Upper lobe of left lung (tissue), 6 donors: ENCODE data around the gene SCO1. TPM values are rescaled to one million over a fixed set of nuclear protein-coding genes. Genes with fewer than 3 reads are reported as not detected.

ENCODE experiments used
- ATAC-seq, 2 donors: fragments of 200-7000 bp; cut with Tn5 transposase; one replicate each; pipeline ENCODE4 v1.9.1; 2022; ENCODE audit warnings: mild to moderate bottlenecking in 2 of 2, moderate library complexity in 2 of 2; ENCODE audit not compliant: low FRiP score in 2 of 2
- DNase-seq, 2 donors: peaks; one replicate each; pipeline ENCODE4 v3.0.0-alpha.2; 2019 to 2020
- H3K27ac ChIP-seq, 4 donors: fragments of 200-600 bp; sonication (generic); one replicate each; pipeline ENCODE4 v1.5.1; 2016 to 2019
- H3K27me3 ChIP-seq, 4 donors: fragments of 200-600 bp; sonication (generic); one replicate each; pipeline ENCODE4 v1.5.1; 2017 to 2019
- H3K36me3 ChIP-seq, 4 donors: fragments of 200-600 bp; sonication (generic); one replicate each; pipeline ENCODE4 v1.5.1; 2016 to 2019
- H3K4me1 ChIP-seq, 4 donors: fragments of 200-600 bp; sonication (generic); one replicate each; pipeline ENCODE4 v1.5.1; 2018 to 2019
- H3K4me3 ChIP-seq, 4 donors: fragments of 200-600 bp; sonication (generic); one replicate each; pipeline ENCODE4 v1.5.1; 2017 to 2019; ENCODE audit warnings: mild to moderate bottlenecking in 2 of 4, moderate library complexity in 1 of 4
- H3K9me3 ChIP-seq, 4 donors: fragments of 200-600 bp; sonication (generic); one replicate each; pipeline ENCODE4 v1.5.1; 2018 to 2019
- EP300 ChIP-seq, 4 donors: sonication (generic); formaldehyde crosslinking; IDR thresholded peaks; one replicate each; pipeline ENCODE4 v1.5.1; 2017; ENCODE audit warnings: antibody characterized with exemption in 4 of 4, control low read depth in 2 of 4
- POLR2A ChIP-seq, 4 donors: fragments of 450-650 bp; IDR thresholded peaks; one replicate each; pipeline ENCODE4 v1.5.1; 2016 to 2017; ENCODE audit warnings: antibody characterized with exemption in 4 of 4, mild to moderate bottlenecking in 2 of 4
- POLR2AphosphoS5 ChIP-seq, 2 donors: sonication (generic); formaldehyde crosslinking; IDR thresholded peaks; one replicate each; pipeline ENCODE4 v1.5.1; 2017; ENCODE audit warnings: antibody characterized with exemption in 2 of 2
- WGBS, 2 donors: methylation state at CpG; one replicate each; pipeline ENCODE4 v1.1.5; 2017 to 2018; 5-methylcytosine and 5-hydroxymethylcytosine counted together
- total RNA-seq, 6 donors: library from RNA; depleted of rRNA in 4 of 6; stranded (reverse); fragments of >200 nt in 4 of 6; gene quantifications; one replicate each; pipeline versions ENCODE4 v1.1.0 to v1.2.1, GENCODE V29; 2016 to 2021
- TF ChIP-seq, protein P1 (sequence below), 6 experiments: fragments of 450-650 bp in 4 of 6; fragments of 200-600 bp in 2 of 6; sonication (generic) in 2 of 6; IDR thresholded peaks; one replicate each; pipeline ENCODE4 v1.5.1; 2016 to 2019; ENCODE audit warnings: antibody characterized with exemption in 6 of 6
- donor health status: DM: no; HTN: no; CAD: no; lungs with moderate emphysema.
- donor health status: DM: no; HTN: yes; CAD: no; lungs with severe emphysema.

Gene SCO1
- total RNA-seq, 6 donors from 2014 or later = 5.5 to 23.8 (median 17.4) TPM

DNA sequence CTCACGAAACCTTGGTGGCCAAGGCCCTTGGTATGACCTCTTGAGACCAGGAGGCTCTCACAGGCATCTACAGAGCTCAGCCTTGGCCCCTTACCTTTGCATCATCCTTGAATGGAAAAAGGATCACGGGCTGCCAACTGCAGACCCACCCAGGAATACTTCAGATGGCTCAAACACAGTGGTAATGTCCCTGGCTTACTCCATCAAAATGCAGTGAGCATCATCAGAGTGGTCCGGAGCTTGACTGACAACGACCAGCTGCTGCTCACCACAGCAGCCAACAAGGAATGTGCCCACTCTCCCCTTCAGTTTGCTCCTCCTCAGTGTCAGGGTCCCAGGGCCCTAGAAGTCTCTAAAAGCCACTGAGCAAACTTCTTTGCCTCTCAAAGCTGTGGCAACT is 22.6 kb downstream of the SCO1 start:
- Histone ChIP-seq H3K27ac (no peak overlapping the region), H3K36me3 (peaks cover 2 to 39% (median 20%) of the 10 kb centered on the region in 4 donors), H3K9me3 (no peaks in the 10 kb centered on the region), H3K4me1 (no peaks in the 10 kb centered on the region), H3K27me3 (no peaks in the 10 kb centered on the region), H3K4me3 (no peak overlapping the region)
- DNase-seq (no peak), ATAC-seq (no peak)
- TF ChIP-seq EP300 (IDR thresholded peaks at IDR 0.05) (no peak), POLR2A (IDR thresholded peaks at IDR 0.05) (no peak), POLR2AphosphoS5 (IDR thresholded peaks at IDR 0.05) (no peak)
- TF ChIP-seq, protein P1, sequence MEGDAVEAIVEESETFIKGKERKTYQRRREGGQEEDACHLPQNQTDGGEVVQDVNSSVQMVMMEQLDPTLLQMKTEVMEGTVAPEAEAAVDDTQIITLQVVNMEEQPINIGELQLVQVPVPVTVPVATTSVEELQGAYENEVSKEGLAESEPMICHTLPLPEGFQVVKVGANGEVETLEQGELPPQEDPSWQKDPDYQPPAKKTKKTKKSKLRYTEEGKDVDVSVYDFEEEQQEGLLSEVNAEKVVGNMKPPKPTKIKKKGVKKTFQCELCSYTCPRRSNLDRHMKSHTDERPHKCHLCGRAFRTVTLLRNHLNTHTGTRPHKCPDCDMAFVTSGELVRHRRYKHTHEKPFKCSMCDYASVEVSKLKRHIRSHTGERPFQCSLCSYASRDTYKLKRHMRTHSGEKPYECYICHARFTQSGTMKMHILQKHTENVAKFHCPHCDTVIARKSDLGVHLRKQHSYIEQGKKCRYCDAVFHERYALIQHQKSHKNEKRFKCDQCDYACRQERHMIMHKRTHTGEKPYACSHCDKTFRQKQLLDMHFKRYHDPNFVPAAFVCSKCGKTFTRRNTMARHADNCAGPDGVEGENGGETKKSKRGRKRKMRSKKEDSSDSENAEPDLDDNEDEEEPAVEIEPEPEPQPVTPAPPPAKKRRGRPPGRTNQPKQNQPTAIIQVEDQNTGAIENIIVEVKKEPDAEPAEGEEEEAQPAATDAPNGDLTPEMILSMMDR (IDR thresholded peaks at IDR 0.05) = no peak
- WGBS, 2 donors = 90 to 100% methylated on average over 2 to 4 of the region's 4 CpGs

DNA sequence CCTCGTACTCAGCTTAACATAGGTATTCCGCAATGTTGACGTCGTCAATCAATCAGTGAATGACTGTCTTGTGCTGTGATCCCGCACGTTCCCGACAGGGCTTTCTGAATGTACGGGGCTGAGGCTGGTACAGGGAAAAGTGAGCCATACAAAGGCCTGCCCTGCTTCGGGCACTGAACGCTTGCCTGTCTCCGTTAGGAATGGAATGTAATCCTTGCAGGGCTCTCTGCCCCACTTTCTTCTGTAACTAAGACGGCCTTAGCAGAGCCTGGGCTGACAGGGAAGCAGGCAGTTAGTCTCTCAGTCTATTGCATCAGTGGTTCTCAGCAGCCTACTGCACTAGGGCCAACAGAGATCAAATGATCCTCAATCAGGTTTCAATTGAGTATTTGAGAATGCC is 24.0 kb downstream of the SCO1 start:
- Histone ChIP-seq H3K9me3 (no peaks in the 10 kb centered on the region), H3K36me3 (peaks cover 0 to 36% (median 14%) of the 10 kb centered on the region in 4 donors), H3K4me1 (no peaks in the 10 kb centered on the region), H3K27me3 (no peaks in the 10 kb centered on the region), H3K27ac (no peak overlapping the region), H3K4me3 (no peak overlapping the region)
- TF ChIP-seq POLR2A (IDR thresholded peaks at IDR 0.05) = no peak
- TF ChIP-seq, protein P1 (IDR thresholded peaks at IDR 0.05) = no peak
- TF ChIP-seq EP300 (IDR thresholded peaks at IDR 0.05) = no peak
- no peak for TF ChIP-seq POLR2AphosphoS5 (IDR thresholded peaks at IDR 0.05)
- ATAC-seq (no peak), DNase-seq (no peak)
- 88 to 92% methylated on average over 11 to 12 of the region's 12 CpGs for WGBS, 2 donors

DNA sequence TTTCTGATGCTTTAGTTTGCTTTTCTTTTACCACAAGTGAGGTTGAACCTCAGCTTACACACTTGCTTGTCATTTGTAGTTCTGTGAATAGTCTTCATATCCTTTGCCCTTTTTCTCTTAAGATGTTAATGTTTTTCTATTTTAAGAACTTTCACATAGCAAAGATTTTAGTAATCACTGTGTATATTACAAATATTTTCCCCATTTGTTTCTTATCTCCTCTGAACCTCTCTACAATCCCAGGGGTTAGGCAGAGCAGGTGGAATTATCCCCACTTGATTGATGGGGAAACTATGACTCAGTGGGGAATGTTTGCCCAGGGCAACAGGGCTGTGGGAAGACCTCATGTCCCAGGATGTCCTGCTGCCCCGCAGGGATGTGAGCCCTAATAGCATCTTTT is 28.6 kb downstream of the SCO1 start:
- H3K36me3 ChIP-seq = peaks cover 0 to 5% (median 0%) of the 10 kb centered on the region in 4 donors
- no peaks in the 10 kb centered on the region for H3K4me1 ChIP-seq
- no peaks in the 10 kb centered on the region for H3K27me3 ChIP-seq
- H3K9me3 ChIP-seq = no peaks in the 10 kb centered on the region
- H3K27ac ChIP-seq = no peak overlapping the region
- WGBS, 2 donors = 83 to 87% methylated on average over 1 of the region's 1 CpG
- no peak for DNase-seq
- no peak for TF ChIP-seq POLR2AphosphoS5 (IDR thresholded peaks at IDR 0.05)
- no peak for TF ChIP-seq EP300 (IDR thresholded peaks at IDR 0.05)
- TF ChIP-seq POLR2A (IDR thresholded peaks at IDR 0.05) = no peak
- TF ChIP-seq, protein P1 (IDR thresholded peaks at IDR 0.05) = no peak
- no peak for ATAC-seq
- no peak overlapping the region for H3K4me3 ChIP-seq

DNA sequence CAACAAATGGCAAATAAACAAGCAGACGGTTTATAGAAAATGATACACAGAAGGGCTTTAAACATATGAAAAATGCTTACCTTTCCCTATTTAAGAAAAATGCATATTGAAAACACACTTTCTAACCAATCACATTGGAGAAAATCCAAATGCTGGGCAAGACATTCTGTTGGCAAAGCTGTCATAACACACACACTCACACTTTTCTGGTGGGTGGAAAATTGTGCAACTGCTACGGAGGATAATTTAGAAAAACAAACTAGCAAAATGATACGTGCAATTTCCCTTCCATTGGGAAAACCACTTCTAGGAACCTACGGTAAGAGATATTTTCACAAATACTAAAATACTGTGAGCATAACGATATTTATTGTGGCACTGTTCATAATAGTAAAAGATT is 30.4 kb downstream of the SCO1 start:
- H3K36me3 ChIP-seq = no peaks in the 10 kb centered on the region
- no peak overlapping the region for H3K4me3 ChIP-seq
- ATAC-seq (no peak), DNase-seq (no peak)
- 73 to 79% methylated on average over 5 of the region's 5 CpGs for WGBS, 2 donors
- H3K27me3 ChIP-seq = no peaks in the 10 kb centered on the region
- no peaks in the 10 kb centered on the region for H3K4me1 ChIP-seq
- no peak for TF ChIP-seq POLR2A (IDR thresholded peaks at IDR 0.05)
- TF ChIP-seq, protein P1 (IDR thresholded peaks at IDR 0.05) = no peak
- TF ChIP-seq POLR2AphosphoS5 (IDR thresholded peaks at IDR 0.05) = no peak
- no peak for TF ChIP-seq EP300 (IDR thresholded peaks at IDR 0.05)
- no peaks in the 10 kb centered on the region for H3K9me3 ChIP-seq
- no peak overlapping the region for H3K27ac ChIP-seq

DNA sequence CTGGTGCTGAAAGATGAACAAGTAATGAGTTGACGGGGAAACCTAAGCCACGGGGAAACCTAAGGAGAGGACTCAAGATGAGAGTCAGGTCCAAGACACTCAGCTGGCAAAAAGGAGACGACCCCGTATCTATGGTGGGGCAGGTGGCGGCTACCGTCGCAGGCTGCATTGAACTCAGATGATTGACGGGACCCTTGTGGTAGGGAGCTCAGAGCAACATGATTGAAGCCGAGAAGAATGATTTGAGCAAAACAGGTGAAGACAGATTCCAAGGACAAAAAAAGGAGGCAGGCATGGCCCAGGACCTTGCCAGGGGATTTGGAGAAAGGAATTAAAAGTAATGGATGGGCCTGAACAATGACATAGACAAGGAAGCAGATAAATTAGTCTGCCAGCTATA is 32.8 kb downstream of the SCO1 start:
- DNase-seq (no peak), ATAC-seq (no peak)
- no peaks in the 10 kb centered on the region for H3K9me3 ChIP-seq
- TF ChIP-seq EP300 (IDR thresholded peaks at IDR 0.05) (no peak), POLR2AphosphoS5 (IDR thresholded peaks at IDR 0.05) (no peak), POLR2A (IDR thresholded peaks at IDR 0.05) (no peak)
- TF ChIP-seq, protein P1 (IDR thresholded peaks at IDR 0.05) = no peak
- H3K4me3 ChIP-seq = no peak overlapping the region
- peaks cover 0 to 4% (median 2%) of the 10 kb centered on the region in 4 donors for H3K36me3 ChIP-seq
- H3K27ac ChIP-seq = no peak overlapping the region
- no peaks in the 10 kb centered on the region for H3K27me3 ChIP-seq
- H3K4me1 ChIP-seq = no peaks in the 10 kb centered on the region
- 91 to 93% methylated on average over 9 of the region's 9 CpGs for WGBS, 2 donors
